GM12872 (cell line): Measurements from ENCODE around the gene TRPV4.

Source experiments
- CTCF ChIP-seq: IDR thresholded peaks from 3 replicates; pipeline ENCODE4 v1.5.1; 2011; ENCODE audit warnings: low read depth, mild to moderate bottlenecking, low read length, moderate library complexity; ENCODE audit not compliant: insufficient read depth

Gene TRPV4

GRCh38 chr12:109786799-109787198 lies 46.4 kb downstream of the TRPV4 start:
- TF ChIP-seq CTCF, result no peak

GRCh38 chr12:109785854-109786253 lies 47.3 kb downstream of the TRPV4 start:
- no peak for TF ChIP-seq CTCF

GRCh38 chr12:109783965-109784244 lies 49.3 kb downstream of the TRPV4 start:
- TF ChIP-seq CTCF, result no peak

GRCh38 chr12:109783135-109783964 lies 49.8 kb downstream of the TRPV4 start:
- no peak for TF ChIP-seq CTCF

- TF ChIP-seq CTCF, result no peak
Measured at GRCh38 chr12:109782326-109782703, 50.9 kb downstream of the TRPV4 start.

- no peak for TF ChIP-seq CTCF
Measured at GRCh38 chr12:109781668-109782325, 51.4 kb downstream of the TRPV4 start.

- no peak for TF ChIP-seq CTCF
Measured at GRCh38 chr12:109779382-109779781, 53.8 kb downstream of the TRPV4 start.
